MM.1S (cell line): Measurements from ENCODE around the gene SLC16A7.

Experiments used
- DNase-seq: peaks from one replicate; pipeline ENCODE4 v3.0.0-alpha.2; 2015
- H2AFZ ChIP-seq: fragments of 300-600 bp; sonication (generic); 2 replicates; pipeline ENCODE4 v1.6.0; 2016; ENCODE audit warnings: antibody characterized with exemption, low read length
- H3F3A ChIP-seq: fragments of 300-600 bp; sonication (generic); 2 replicates; pipeline ENCODE4 v1.6.1; 2016; ENCODE audit warnings: mild to moderate bottlenecking, antibody characterized with exemption, low read length, moderate library complexity, mixed read lengths; ENCODE audit not compliant: insufficient read depth
- H3K27ac ChIP-seq: fragments of 300-600 bp; sonication (generic); 2 replicates; pipeline ENCODE4 v1.5.1; 2016; ENCODE audit warnings: mild to moderate bottlenecking, low read length
- H3K27me3 ChIP-seq: fragments of 300-600 bp; sonication (generic); replicated peaks from 2 replicates; pipeline ENCODE4 v1.6.0; 2016; ENCODE audit warnings: low read length; ENCODE audit not compliant: insufficient read depth
- H3K36me3 ChIP-seq: fragments of 300-600 bp; sonication (generic); replicated peaks from 2 replicates; pipeline ENCODE4 v1.6.1; 2016; ENCODE audit warnings: mild to moderate bottlenecking, low read length, mixed read lengths; ENCODE audit not compliant: insufficient read depth
- H3K4me1 ChIP-seq: fragments of 300-600 bp; sonication (generic); 2 replicates; pipeline ENCODE4 v1.6.1; 2016; ENCODE audit warnings: low read length, mixed read lengths
- H3K4me2 ChIP-seq: fragments of 300-600 bp; sonication (generic); 2 replicates; pipeline ENCODE4 v1.6.0; 2016; ENCODE audit warnings: low read depth, low read length
- H3K4me3 ChIP-seq: fragments of 300-600 bp; sonication (generic); 2 replicates; pipeline ENCODE4 v1.5.1; 2016; ENCODE audit warnings: low read length, mixed read lengths
- H3K79me2 ChIP-seq: fragments of 300-600 bp; sonication (generic); 2 replicates; pipeline ENCODE4 v1.6.1; 2016; ENCODE audit warnings: mixed run types, low read length, mixed read lengths
- H3K9ac ChIP-seq: fragments of 300-600 bp; sonication (generic); 2 replicates; pipeline ENCODE4 v1.6.1; 2016; ENCODE audit warnings: low read length, mixed read lengths
- H3K9me2 ChIP-seq: fragments of 300-600 bp; sonication (generic); replicated peaks from 2 replicates; pipeline ENCODE4 v1.6.1; 2016; ENCODE audit warnings: mild to moderate bottlenecking, low read length, mixed read lengths; ENCODE audit not compliant: insufficient read depth
- H3K9me3 ChIP-seq: fragments of 300-600 bp; sonication (generic); replicated peaks from 2 replicates; pipeline ENCODE4 v1.6.1; 2016; ENCODE audit warnings: mild to moderate bottlenecking, low read length, mixed read lengths; ENCODE audit not compliant: insufficient read depth
- H4K20me1 ChIP-seq: fragments of 300-600 bp; sonication (generic); 2 replicates; pipeline ENCODE4 v1.6.1; 2016; ENCODE audit warnings: mild to moderate bottlenecking, low read length, moderate library complexity, mixed read lengths; ENCODE audit not compliant: insufficient read depth
- EZH2 ChIP-seq: fragments of 300-600 bp; sonication (generic); optimal IDR thresholded peaks from 2 replicates; pipeline ENCODE3; 2017; ENCODE audit warnings: low read depth, mild to moderate bottlenecking, antibody characterized with exemption, low read length, mixed read lengths
- EZH2phosphoT487 ChIP-seq: fragments of 300-600 bp; sonication (generic); IDR thresholded peaks from 2 replicates; pipeline ENCODE4 v1.6.1; 2018; ENCODE audit warnings: antibody characterized with exemption, low read length
- TF ChIP-seq, protein P1 (sequence below): fragments of 300-600 bp; sonication (generic); IDR thresholded peaks from 2 replicates; pipeline ENCODE4 v1.5.1; 2016; ENCODE audit warnings: antibody characterized with exemption, low read length, mixed read lengths

Gene SLC16A7

DNA sequence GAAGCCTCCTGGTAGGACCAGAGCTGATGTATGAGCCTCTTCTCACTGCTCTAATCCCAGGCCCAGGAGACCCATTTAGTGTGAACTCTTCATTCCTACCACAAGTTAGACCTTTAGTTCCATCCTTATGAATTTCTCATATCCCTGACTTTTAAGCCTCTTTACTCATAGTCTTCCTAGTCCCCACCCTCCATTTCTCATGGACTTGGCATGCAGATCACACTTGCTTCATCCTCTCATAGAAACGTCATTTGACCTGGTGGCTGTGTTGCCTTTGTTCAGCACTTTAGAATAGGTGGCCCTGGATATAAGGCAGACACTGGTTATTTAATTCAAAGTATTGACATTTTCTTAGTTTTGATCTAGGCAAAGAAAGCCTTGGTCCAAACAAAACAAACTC is 99.5 kb downstream of the SLC16A7 start:
- Histone ChIP-seq H3K27me3 (no peaks in the 10 kb centered on the region), H2AFZ (no peak overlapping the region), H3K4me3 (no peak overlapping the region), H3K9me3 (no peaks in the 10 kb centered on the region), H3K4me2 (no peak overlapping the region), H3K27ac (no peak overlapping the region), H3K36me3 (no peaks in the 10 kb centered on the region), H3K79me2 (no peaks in the 10 kb centered on the region), H3F3A (no peaks in the 10 kb centered on the region), H3K9ac (no peak overlapping the region), H4K20me1 (no peaks in the 10 kb centered on the region), H3K4me1 (no peaks in the 10 kb centered on the region), H3K9me2 (no peaks in the 10 kb centered on the region)
- DNase-seq = no peak
- TF ChIP-seq, protein P1, sequence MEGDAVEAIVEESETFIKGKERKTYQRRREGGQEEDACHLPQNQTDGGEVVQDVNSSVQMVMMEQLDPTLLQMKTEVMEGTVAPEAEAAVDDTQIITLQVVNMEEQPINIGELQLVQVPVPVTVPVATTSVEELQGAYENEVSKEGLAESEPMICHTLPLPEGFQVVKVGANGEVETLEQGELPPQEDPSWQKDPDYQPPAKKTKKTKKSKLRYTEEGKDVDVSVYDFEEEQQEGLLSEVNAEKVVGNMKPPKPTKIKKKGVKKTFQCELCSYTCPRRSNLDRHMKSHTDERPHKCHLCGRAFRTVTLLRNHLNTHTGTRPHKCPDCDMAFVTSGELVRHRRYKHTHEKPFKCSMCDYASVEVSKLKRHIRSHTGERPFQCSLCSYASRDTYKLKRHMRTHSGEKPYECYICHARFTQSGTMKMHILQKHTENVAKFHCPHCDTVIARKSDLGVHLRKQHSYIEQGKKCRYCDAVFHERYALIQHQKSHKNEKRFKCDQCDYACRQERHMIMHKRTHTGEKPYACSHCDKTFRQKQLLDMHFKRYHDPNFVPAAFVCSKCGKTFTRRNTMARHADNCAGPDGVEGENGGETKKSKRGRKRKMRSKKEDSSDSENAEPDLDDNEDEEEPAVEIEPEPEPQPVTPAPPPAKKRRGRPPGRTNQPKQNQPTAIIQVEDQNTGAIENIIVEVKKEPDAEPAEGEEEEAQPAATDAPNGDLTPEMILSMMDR = no peak
- TF ChIP-seq EZH2 (no peak), EZH2phosphoT487 (no peak)

DNA sequence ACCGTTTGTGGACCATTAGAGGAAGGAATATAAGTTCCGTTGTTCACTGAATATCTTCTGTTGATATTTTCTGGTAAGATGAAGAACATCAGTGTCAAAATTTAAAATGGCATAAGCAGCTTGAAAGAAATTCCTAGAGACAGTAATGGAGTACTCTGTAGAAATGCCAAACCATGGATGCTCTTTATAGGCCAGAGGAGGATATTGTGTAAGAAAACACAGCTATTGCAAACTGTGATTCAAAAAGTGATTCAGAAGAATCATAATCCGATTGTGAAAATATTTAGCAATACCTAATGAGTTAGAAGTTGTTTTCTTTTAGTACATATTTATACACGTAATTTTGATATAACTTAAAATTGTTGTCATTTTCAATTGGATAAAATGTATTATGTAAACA is 102.8 kb downstream of the SLC16A7 start:
- Histone ChIP-seq H3K4me3 (no peak overlapping the region), H3K9me2 (no peaks in the 10 kb centered on the region), H3K27me3 (no peaks in the 10 kb centered on the region), H3K36me3 (no peaks in the 10 kb centered on the region), H2AFZ (no peak overlapping the region), H3K9me3 (no peaks in the 10 kb centered on the region), H3K4me1 (no peaks in the 10 kb centered on the region), H4K20me1 (no peaks in the 10 kb centered on the region), H3K79me2 (no peaks in the 10 kb centered on the region), H3K27ac (no peak overlapping the region), H3F3A (no peaks in the 10 kb centered on the region), H3K4me2 (no peak overlapping the region), H3K9ac (no peak overlapping the region)
- TF ChIP-seq EZH2phosphoT487 (no peak), EZH2 (no peak)
- TF ChIP-seq, protein P1 = no peak
- no peak for DNase-seq

DNA sequence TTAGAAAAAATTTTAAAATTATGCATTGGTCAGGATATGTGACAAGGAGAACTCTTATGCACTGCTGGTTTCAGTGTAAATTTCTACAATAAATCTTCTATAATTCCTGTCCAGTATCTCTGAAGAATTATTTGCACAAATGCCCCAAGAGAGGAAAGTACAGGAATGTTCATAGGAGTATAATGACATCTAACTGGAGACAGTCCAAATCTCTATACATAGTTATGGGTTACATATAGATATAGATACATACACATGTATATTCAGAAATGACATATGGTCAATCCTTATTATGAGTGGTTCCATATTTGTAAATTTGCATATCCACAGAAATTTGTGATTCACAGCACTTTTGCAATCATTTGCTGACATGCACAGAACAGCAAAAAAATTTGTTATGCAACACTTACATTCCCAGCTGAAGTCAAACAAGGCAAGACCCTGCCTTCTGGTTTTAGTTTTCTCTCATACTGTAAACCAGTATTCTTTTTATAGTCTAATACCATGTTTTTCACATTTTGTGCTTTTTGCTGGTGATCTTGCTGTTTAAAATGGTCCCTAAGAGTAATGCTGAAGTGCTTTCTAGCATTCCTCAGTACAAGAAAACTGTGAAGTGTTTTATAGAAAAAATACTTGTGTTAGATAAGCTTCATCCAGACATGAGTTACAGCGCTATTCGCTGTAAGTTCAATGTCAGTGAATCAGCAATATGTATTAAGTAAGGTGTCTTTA is 103.8 kb downstream of the SLC16A7 start:
- Histone ChIP-seq H3K4me3 (no peak overlapping the region), H3K36me3 (no peaks in the 10 kb centered on the region), H3K4me2 (no peak overlapping the region), H3K27me3 (no peaks in the 10 kb centered on the region), H3K9ac (no peak overlapping the region), H3K27ac (no peak overlapping the region), H3K9me3 (no peaks in the 10 kb centered on the region), H3K4me1 (no peaks in the 10 kb centered on the region), H4K20me1 (no peaks in the 10 kb centered on the region), H2AFZ (no peak overlapping the region), H3K79me2 (no peaks in the 10 kb centered on the region), H3F3A (no peaks in the 10 kb centered on the region), H3K9me2 (no peaks in the 10 kb centered on the region)
- no peak for DNase-seq
- TF ChIP-seq EZH2 = no peak
- no peak for TF ChIP-seq EZH2phosphoT487
- TF ChIP-seq, protein P1 = no peak
